Activated naive CD8-positive, alpha-beta T cell treated with anti-CD3 and anti-CD28 coated beads, Interleukin-2, amount 10 ng/mL, durations not matched to agents 7 days and 5 days (primary cell): Measurements from ENCODE around the gene C19orf44. TPM values are rescaled to one million over a fixed set of nuclear protein-coding genes. Genes with fewer than 3 reads are reported as not detected.
A peak's percentile ranks its signal among the peaks of the same experiment; 100 is the strongest.

Source experiments
- ATAC-seq: fragments of 150-1000 bp; cut with Tn5 transposase; one replicate; pipeline ENCODE4 v1.10.0; 2021; ENCODE audit warnings: low read depth, moderate library complexity
- POLR2A ChIA-PET: fragments of 350-600 bp; sonication (Branson Sonifier 250); formaldehyde crosslinking; loops from one replicate; lab custom pipeline; 2021; ENCODE audit warnings: antibody characterized with exemption; lab: Charles Lee
- DNase-seq: peaks from one replicate; pipeline ENCODE4 v3.0.0; 2021
- H3K27ac Mint-ChIP-seq: one replicate; pipeline ENCODE4 v1.8.0; 2022; ENCODE audit warnings: mild to moderate bottlenecking, mixed read lengths
- H3K27me3 Mint-ChIP-seq: one replicate; pipeline ENCODE4 v1.8.0; 2022; ENCODE audit warnings: mild to moderate bottlenecking, moderate library complexity, mixed read lengths
- H3K36me3 Mint-ChIP-seq: one replicate; pipeline ENCODE4 v1.8.0; 2021; ENCODE audit warnings: mild to moderate bottlenecking, mixed read lengths
- H3K4me1 Mint-ChIP-seq: one replicate; pipeline ENCODE4 v1.8.0; 2021; ENCODE audit warnings: mixed read lengths
- H3K4me3 Mint-ChIP-seq: one replicate; pipeline ENCODE4 v1.8.0; 2022; ENCODE audit warnings: mild to moderate bottlenecking, moderate library complexity, mixed read lengths
- H3K9me3 Mint-ChIP-seq: one replicate; pipeline ENCODE4 v1.8.0; 2021; ENCODE audit warnings: mixed read lengths
- total RNA-seq, 2 experiments: library from RNA; stranded (reverse); gene quantifications; one replicate each; pipeline ENCODE4 v1.2.3, GENCODE V29; 2021

Gene C19orf44
- total RNA-seq, 2 experiments from 2014 or later: 3.0 to 3.3 TPM

DNA sequence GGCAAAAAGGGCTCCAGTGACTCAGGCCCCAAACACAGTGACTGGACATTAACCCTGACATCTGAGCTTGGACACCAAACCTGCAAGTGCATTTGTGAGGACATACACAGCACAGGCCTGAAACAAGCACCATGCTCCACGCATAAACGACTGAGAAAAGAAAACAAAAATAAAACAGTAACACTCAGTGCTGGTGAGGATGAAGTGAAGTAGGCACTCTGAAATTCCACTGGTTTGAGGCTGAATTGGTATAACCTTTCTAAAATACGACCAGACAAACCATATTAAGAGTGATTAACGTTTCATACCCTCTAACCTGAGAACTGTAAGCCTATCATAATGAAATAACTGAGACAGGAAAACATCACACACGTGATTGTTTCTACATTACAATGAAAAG lies 70.5 kb downstream of the C19orf44 start:
- no peaks in the 10 kb centered on the region for H3K9me3 Mint-ChIP-seq
- peak; percentile 1 for ATAC-seq
- POLR2A ChIA-PET: interaction anchor here (0.6 to 1.5 kb wide), 8 partner anchors 11 to 201 kb away, joined by 3 to 9 read pairs (median 4); partner anchors contain the start of genes CHERP and MED26
- H3K4me3 Mint-ChIP-seq: peak overlapping the region; percentile 86
- no peaks in the 10 kb centered on the region for H3K27me3 Mint-ChIP-seq
- peaks cover 40% of the 10 kb centered on the region for H3K4me1 Mint-ChIP-seq
- H3K27ac Mint-ChIP-seq: peak overlapping the region; percentile 100
- DNase-seq: no peak
- peaks cover 45% of the 10 kb centered on the region for H3K36me3 Mint-ChIP-seq

DNA sequence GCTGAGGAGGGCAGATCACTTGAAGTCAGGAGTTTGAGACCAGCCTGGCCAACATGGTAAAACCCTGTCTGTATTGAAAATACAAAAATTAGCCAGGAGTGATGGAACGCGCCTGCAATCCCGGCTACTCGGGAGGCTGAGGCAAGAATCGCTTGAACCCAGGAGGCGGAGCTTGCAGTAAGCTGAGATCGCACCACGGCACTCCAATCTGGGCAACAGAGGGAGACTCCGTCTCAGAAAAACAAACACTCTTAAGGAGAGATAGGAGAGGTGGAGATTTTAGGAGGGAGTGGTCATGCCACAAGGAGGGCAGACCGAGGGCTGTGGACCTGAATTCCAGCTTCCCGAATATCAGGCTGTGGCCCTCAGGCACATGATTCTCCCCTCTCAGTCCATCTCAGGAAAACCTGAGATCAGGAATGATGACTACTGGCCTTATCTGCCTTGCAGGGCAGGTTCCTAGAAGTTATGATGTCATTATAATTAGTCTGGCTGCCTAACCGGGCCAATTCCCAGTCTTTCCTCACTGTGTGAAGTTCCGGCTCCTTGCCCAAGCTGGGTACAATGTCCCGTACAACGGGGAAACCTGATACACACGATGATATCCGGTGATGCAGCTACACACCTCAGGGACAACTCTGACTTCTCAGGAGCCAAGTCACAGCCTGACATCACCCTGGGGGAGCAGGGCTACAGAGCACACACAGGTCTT lies 73.6 kb downstream of the C19orf44 start:
- no peak for DNase-seq
- peak overlapping the region; percentile 95 for H3K4me3 Mint-ChIP-seq
- no peak for ATAC-seq
- peak overlapping the region; percentile 73 for H3K27ac Mint-ChIP-seq
- H3K36me3 Mint-ChIP-seq: peaks cover 35% of the 10 kb centered on the region
- POLR2A ChIA-PET: interaction anchor here (1.0 kb wide), 1 partner anchor 59 kb away, joined by 5 read pairs; the partner anchor contains the start of gene MED26
- peaks cover 51% of the 10 kb centered on the region for H3K4me1 Mint-ChIP-seq
- no peaks in the 10 kb centered on the region for H3K9me3 Mint-ChIP-seq
- no peaks in the 10 kb centered on the region for H3K27me3 Mint-ChIP-seq

Other genes starting within 250 kb of the C19orf44 start
- 100 to 1,000 TPM; 172 to 193 TPM for gene KLF2, start 171.6 kb upstream of the C19orf44 start, total RNA-seq
- gene EPS15L1, start 24.4 kb upstream of the C19orf44 start, total RNA-seq: 10 to 100 TPM; 40.0 to 41.7 TPM
- not detected for gene CALR3, start 227 bp upstream of the C19orf44 start, total RNA-seq
- 10 to 100 TPM; 65.5 to 67.0 TPM for gene CHERP, start 46.0 kb downstream of the C19orf44 start, total RNA-seq
- 10 to 100 TPM; 43.4 to 44.5 TPM for gene SLC35E1, start 76.0 kb downstream of the C19orf44 start, total RNA-seq
- gene MED26, start 131.8 kb downstream of the C19orf44 start, total RNA-seq: 10 to 100 TPM; 16.4 to 21.2 TPM
- gene SMIM7, start 163.8 kb downstream of the C19orf44 start, total RNA-seq: 10 to 100 TPM; 63.6 to 68.8 TPM
- gene TMEM38A, start 164.7 kb downstream of the C19orf44 start, total RNA-seq: 1 to 10 TPM in 1 of 2 experiments, under 1 TPM in 1; 0.51 to 1.6 TPM
- gene NWD1, start 223.5 kb downstream of the C19orf44 start, total RNA-seq: not detected